GM13976 (cell line): Measurements from ENCODE around the gene DPH3.

Experiments
- DNase-seq: peaks from one replicate; pipeline ENCODE4 v3.0.0; 2012; ENCODE audit warnings: low spot score
- CTCF ChIP-seq: IDR thresholded peaks from 2 replicates; pipeline ENCODE4 v1.5.1; 2012; ENCODE audit warnings: borderline replicate concordance, mild to moderate bottlenecking; ENCODE audit not compliant: insufficient read depth; ENCODE audit errors: extremely low read depth, missing control alignments, control extremely low read depth
- in situ Hi-C: fragments of 300-500 bp; cut with MboI; formaldehyde crosslinking; loops from one replicate; pipeline ENCODE4 v1.12.0; 2022; ENCODE audit warnings: low sequenced_read_pairs, mixed read lengths, inconsistent platforms; ENCODE audit not compliant: unreplicated experiment

The DPH3 gene

DNA sequence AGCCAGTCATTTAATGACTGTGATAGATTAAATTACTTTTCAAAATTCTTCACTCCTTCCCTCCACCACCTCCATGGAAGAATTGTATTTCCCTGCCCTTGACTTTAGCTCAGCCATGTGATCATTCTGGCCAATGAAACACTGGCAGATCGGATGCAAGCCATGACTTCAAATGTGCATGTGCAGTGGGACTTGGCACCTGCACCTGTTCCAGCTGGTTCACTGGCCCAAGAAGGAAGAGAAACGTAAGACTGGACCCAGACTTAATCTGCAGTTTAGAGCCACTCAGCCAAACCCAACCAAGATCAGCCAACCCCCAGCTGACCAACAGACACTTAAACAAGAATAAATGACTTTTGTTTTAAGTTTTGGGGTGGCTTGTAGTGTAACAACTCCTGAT is 11.8 kb downstream of the DPH3 start:
- TF ChIP-seq CTCF, result no peak
- no peak for DNase-seq
- in situ Hi-C loops, result no loop called here

GRCh38 chr3:16252243-16252978 is 12.3 kb downstream of the DPH3 start:
- in situ Hi-C loops, result no loop called here
- no peak for TF ChIP-seq CTCF
- DNase-seq, result no peak

GRCh38 chr3:16251316-16252085 is 13.2 kb downstream of the DPH3 start:
- TF ChIP-seq CTCF, result no peak
- in situ Hi-C loops, result no loop called here
- DNase-seq, result no peak

DNA sequence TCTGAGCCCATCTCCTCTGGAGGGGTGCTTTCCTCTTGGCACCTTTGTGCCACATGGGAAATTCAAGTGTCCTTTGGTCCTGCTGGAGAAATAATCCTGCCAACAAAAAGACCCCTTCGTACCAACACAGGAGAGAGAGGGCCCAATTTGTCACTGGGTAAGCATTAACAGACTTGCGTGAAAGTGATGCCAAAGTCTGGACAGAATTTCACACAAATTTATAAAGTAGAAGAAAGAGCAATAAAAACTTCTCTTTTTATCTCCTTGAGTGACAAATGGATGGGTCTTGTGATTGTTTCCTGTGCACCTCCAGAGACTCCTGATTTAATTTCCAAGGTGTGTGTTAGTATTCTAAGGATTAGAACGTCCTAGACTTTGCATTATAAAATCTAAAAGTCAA is 14.9 kb downstream of the DPH3 start:
- no peak for TF ChIP-seq CTCF
- no peak for DNase-seq
- in situ Hi-C loops, result loop anchor here (10.0 kb wide), 1 partner anchor 205 kb away; no protein-coding TSS in a partner anchor

GRCh38 chr3:16249336-16249735 is 15.4 kb downstream of the DPH3 start:
- in situ Hi-C loops, result loop anchor here (10.0 kb wide), 1 partner anchor 205 kb away; no protein-coding TSS in a partner anchor
- peak; percentile 31 for DNase-seq
- peak; percentile 22 for TF ChIP-seq CTCF

DNA sequence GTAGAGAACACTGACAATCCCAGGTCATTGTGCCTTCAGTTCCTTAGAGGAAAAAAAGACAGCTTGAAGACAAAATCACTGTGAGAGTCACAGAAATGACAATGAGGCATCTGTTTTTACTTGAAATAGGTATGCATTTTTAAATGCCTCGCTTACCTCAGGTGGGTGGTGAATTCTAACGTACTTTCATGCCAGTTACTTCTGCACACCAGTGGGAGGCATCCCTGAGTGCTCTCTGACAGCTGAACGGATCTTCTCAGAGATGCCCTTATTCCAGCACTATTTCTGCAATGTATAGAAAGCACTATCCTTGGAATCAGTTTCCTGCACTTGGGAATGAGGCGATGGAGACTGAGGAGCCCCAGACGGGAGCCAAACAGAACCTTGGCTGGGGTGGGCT is 16.2 kb downstream of the DPH3 start:
- DNase-seq, result no peak
- no peak for TF ChIP-seq CTCF
- in situ Hi-C loops, result loop anchor here (10.0 kb wide), 1 partner anchor 204 kb away; no protein-coding TSS in a partner anchor
